Tibial artery (tissue), 4 donors: ENCODE results near the gene ONECUT2.

Source experiments
- DNase-seq, 2 donors: peaks; one replicate each; pipeline ENCODE4 v3.0.0-alpha.2; 2019
- H3K27ac ChIP-seq, 2 donors: fragments of 200-600 bp; sonication (generic) in 1 of 2; 1 replicate in 1 of 2; 2 replicates in 1 of 2; pipeline ENCODE4 v1.5.1; 2018 to 2019; ENCODE audit warnings: mild to moderate bottlenecking in 1 of 2
- H3K27me3 ChIP-seq, 2 donors: fragments of 200-600 bp; sonication (generic) in 1 of 2; one replicate each; pipeline versions ENCODE4 v1.5.1 to v1.6.0; 2016 to 2019
- H3K36me3 ChIP-seq, 3 donors: fragments of 200-600 bp; sonication (generic) in 2 of 3; one replicate each; pipeline ENCODE4 v1.5.1; 2016 to 2019; ENCODE audit warnings: mild to moderate bottlenecking in 2 of 3
- H3K4me1 ChIP-seq, 4 donors: fragments of 200-600 bp; sonication (generic) in 2 of 4; 1 replicate in 3 of 4; 2 replicates in 1 of 4; pipeline ENCODE4 v1.5.1; 2016 to 2019
- H3K4me3 ChIP-seq, 2 donors: fragments of 200-600 bp; sonication (generic) in 1 of 2; 1 replicate in 1 of 2; 2 replicates in 1 of 2; pipeline ENCODE4 v1.5.1; 2018 to 2019; ENCODE audit warnings: mild to moderate bottlenecking in 2 of 2
- H3K9me3 ChIP-seq, 3 donors: fragments of 200-600 bp; sonication (generic) in 1 of 3; one replicate each; pipeline ENCODE4 v1.5.1; 2016 to 2019
- intact Hi-C: fragments of 100-400 bp; cut with DNase I; formaldehyde crosslinking; loops from one replicate; pipeline ENCODE4 v1.15.0; 2023; ENCODE audit warnings: low total_unique reads
- TF ChIP-seq, protein P1 (sequence below), 2 experiments: fragments of 200-600 bp in 1 of 2; fragments of 450-650 bp in 1 of 2; IDR thresholded peaks; one replicate each; pipeline ENCODE4 v1.5.1; 2017 to 2019; ENCODE audit warnings: antibody characterized with exemption in 2 of 2, mild to moderate bottlenecking in 1 of 2, moderate library complexity in 1 of 2

The ONECUT2 gene

DNA sequence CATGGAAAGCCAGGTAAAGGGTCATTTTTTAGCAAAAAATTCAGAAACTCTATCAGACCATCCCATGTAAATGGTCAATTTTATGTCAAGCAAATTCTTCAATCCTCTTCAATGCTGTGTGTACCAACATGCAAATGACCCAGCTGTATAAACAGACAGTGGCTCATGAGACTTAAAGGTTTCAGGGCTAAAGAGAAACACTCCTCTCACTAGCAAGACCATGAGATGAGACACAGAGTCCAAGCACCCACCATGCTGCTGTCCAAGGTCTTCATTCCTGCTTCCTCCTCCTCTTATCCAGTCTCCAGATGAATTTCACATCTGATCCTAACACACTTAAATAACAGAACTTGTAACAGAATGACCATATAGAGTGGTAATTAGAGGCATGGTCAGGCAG is 30.8 kb upstream of the ONECUT2 start:
- intact Hi-C loops, result no loop called here
- DNase-seq, result no peak
- TF ChIP-seq, protein P1, sequence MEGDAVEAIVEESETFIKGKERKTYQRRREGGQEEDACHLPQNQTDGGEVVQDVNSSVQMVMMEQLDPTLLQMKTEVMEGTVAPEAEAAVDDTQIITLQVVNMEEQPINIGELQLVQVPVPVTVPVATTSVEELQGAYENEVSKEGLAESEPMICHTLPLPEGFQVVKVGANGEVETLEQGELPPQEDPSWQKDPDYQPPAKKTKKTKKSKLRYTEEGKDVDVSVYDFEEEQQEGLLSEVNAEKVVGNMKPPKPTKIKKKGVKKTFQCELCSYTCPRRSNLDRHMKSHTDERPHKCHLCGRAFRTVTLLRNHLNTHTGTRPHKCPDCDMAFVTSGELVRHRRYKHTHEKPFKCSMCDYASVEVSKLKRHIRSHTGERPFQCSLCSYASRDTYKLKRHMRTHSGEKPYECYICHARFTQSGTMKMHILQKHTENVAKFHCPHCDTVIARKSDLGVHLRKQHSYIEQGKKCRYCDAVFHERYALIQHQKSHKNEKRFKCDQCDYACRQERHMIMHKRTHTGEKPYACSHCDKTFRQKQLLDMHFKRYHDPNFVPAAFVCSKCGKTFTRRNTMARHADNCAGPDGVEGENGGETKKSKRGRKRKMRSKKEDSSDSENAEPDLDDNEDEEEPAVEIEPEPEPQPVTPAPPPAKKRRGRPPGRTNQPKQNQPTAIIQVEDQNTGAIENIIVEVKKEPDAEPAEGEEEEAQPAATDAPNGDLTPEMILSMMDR (IDR thresholded peaks at IDR 0.05), result no peak
- Histone ChIP-seq H3K4me1 (no peaks in the 10 kb centered on the region), H3K36me3 (no peaks in the 10 kb centered on the region), H3K9me3 (no peaks in the 10 kb centered on the region), H3K27me3 (no peaks in the 10 kb centered on the region), H3K4me3 (no peak overlapping the region), H3K27ac (no peak overlapping the region)

DNA sequence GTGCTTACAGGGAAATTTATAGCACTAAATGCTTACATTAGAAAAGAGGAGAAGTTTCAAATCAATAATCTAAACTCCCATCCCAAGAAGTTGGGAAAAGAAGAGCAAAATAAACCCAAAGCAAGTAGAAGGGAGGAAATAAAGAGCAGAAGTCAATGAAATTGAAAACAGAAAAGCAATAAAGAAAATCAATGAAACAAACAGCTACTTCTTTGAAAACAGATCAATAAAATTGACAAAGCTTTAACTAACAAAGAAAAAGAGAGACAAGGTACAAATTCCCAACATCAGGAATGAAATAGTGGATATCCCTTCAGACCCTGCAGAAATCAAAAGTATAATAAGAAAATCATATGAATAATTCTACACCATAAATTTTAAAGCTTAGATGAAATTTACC is 25.5 kb upstream of the ONECUT2 start:
- TF ChIP-seq, protein P1 (IDR thresholded peaks at IDR 0.05), result no peak
- Histone ChIP-seq H3K27ac (no peak overlapping the region), H3K27me3 (no peaks in the 10 kb centered on the region), H3K4me3 (no peak overlapping the region), H3K36me3 (no peaks in the 10 kb centered on the region), H3K9me3 (peaks cover 0 to 6% (median 0%) of the 10 kb centered on the region in 3 donors), H3K4me1 (no peaks in the 10 kb centered on the region)
- intact Hi-C loops, result no loop called here
- DNase-seq, result no peak

DNA sequence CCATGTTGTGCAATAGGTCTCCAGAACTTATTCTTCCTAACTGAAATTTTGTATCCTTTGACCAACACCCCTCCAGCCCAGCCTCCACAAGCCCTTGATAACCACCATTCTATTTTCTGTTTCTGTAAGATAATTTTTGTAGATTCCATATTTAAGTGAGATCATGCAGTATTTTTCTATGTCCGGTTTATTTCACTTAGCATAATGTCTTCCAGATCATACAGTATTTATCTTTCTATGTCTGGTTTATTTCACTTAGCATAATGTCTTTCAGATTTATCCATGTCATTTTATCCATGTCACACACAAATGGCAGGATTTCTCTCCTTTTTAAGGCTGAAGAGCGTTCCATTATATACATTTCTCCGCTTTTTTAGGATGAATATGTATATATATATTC is 24.4 kb upstream of the ONECUT2 start:
- H3K27ac ChIP-seq, result no peak overlapping the region
- TF ChIP-seq, protein P1 (IDR thresholded peaks at IDR 0.05), result no peak
- H3K4me3 ChIP-seq, result no peak overlapping the region
- DNase-seq, result no peak
- no peaks in the 10 kb centered on the region for H3K27me3 ChIP-seq
- H3K9me3 ChIP-seq, result peaks cover 0 to 6% (median 0%) of the 10 kb centered on the region in 3 donors
- intact Hi-C loops, result no loop called here
- no peaks in the 10 kb centered on the region for H3K36me3 ChIP-seq
- H3K4me1 ChIP-seq, result no peaks in the 10 kb centered on the region

DNA sequence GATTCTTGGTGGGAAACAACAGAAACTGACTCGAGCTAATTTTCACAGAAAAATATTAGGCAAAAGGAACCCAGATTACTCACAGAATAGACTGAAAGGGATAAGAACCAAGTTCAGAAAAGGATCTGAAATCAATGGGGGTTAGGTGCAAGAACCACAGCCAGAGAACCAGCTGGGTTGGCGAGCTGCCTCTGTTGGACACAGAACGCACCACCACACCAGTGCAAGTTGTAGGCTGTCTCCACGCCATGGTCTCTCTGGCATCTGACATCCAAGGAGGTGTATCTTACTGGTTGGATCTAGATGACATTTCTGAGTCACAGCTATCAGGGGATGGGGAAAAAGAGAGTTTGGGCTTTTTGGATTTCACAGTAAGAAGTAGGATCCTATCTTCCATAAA is 18.6 kb upstream of the ONECUT2 start:
- no peak overlapping the region for H3K4me3 ChIP-seq
- H3K27ac ChIP-seq, result no peak overlapping the region
- H3K27me3 ChIP-seq, result no peaks in the 10 kb centered on the region
- no peaks in the 10 kb centered on the region for H3K36me3 ChIP-seq
- H3K9me3 ChIP-seq, result peaks cover 0 to 11% (median 0%) of the 10 kb centered on the region in 3 donors
- intact Hi-C loops, result no loop called here
- no peaks in the 10 kb centered on the region for H3K4me1 ChIP-seq
- TF ChIP-seq, protein P1 (IDR thresholded peaks at IDR 0.05), result no peak
- DNase-seq, result no peak

DNA sequence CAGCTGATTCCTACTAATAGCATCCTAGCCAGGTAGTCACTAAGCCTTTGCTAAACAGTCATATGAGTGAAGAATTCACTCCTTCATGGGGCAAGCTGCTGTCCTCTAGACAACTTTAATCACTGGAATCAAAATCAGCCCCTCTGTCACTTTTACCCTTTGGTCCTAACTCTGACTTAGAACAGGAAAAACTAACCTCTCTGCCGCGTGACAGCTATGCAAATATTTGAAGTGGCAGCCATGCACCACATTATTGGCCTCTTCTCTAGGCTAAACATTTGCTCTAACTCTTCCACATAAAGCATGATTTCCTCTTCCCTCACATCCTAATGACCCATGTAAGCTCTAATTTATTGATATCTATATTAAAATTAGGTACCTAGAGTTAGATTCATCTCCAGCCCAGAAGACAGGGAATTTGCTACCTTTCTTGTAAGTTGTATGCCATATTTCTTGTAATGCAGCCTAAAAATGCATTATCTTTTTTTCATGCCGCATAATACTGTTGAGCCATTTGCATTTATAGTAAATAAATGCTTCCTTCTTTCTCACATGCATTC is 12.8 kb upstream of the ONECUT2 start:
- intact Hi-C loops, result no loop called here
- H3K36me3 ChIP-seq, result no peaks in the 10 kb centered on the region
- DNase-seq, result no peak
- no peak overlapping the region for H3K27ac ChIP-seq
- peaks cover 0 to under 1% (median under 1%) of the 10 kb centered on the region in 4 donors for H3K4me1 ChIP-seq
- TF ChIP-seq, protein P1 (IDR thresholded peaks at IDR 0.05), result no peak
- H3K4me3 ChIP-seq, result no peak overlapping the region
- H3K9me3 ChIP-seq, result peaks cover 0 to 13% (median under 1%) of the 10 kb centered on the region in 3 donors
- peaks cover 2 to 27% of the 10 kb centered on the region in 2 donors for H3K27me3 ChIP-seq

DNA sequence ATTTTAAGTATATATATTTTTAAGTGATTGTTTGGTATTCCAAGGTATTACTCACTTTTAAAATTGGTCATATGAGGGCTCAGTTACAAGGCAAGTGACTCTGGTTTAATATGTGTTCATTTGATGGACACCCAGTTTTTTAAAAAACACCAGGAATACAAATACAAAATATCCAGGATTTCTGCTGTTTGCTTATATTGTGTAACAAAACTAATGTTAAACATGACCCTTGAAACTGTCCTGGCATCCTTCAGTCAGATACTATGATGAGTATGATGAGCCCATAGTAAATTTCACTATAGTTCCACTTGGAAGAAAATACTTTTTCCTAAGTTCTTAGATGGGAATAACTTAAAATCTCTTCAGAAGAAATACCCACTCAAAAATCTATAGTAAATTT is 11.4 kb upstream of the ONECUT2 start:
- TF ChIP-seq, protein P1 (IDR thresholded peaks at IDR 0.05), result no peak
- intact Hi-C loops, result no loop called here
- Histone ChIP-seq H3K4me1 (peaks cover 0 to 15% (median 7%) of the 10 kb centered on the region in 4 donors), H3K4me3 (no peak overlapping the region), H3K36me3 (no peaks in the 10 kb centered on the region), H3K27ac (no peak overlapping the region), H3K9me3 (peaks cover 0 to 27% (median 14%) of the 10 kb centered on the region in 3 donors), H3K27me3 (peaks cover 16 to 41% of the 10 kb centered on the region in 2 donors)
- no peak for DNase-seq
